ENCODE data around the gene USP37.

- no peak for TF ChIP-seq CTCF (IDR thresholded peaks at IDR 0.05; ENCODE audit: borderline replicate concordance, extremely low read depth, low read length, poor library complexity, severe bottlenecking)
- TF ChIP-seq EZH2 (IDR thresholded peaks at IDR 0.05; ENCODE audit: borderline replicate concordance, low read depth, low read length, severe bottlenecking): no peak
Measured at GRCh38 chr2:218566296-218566695, 1.9 kb downstream of the USP37 start.

Measured in DND-41 (cell line).